ENCODE results near the gene ASGR1.

- no peak for TF ChIP-seq POLR2A (IDR thresholded peaks at IDR 0.05)
- no peak for TF ChIP-seq CTCF (IDR thresholded peaks at IDR 0.05)
These were observed 12.3 kb downstream of the ASGR1 start for GRCh38 chr17:7166873-7167272.
